Stimulated activated CD8-positive, alpha-beta memory T cell treated with anti-CD3 and anti-CD28 coated beads, Interleukin-15, amount 100 ng/mL, for 4 hours (primary cell): ENCODE measurements around the gene VCX2.
"Not testable (repeated sequence)": the region's sequence is repeated elsewhere in the genome, so short reads cannot be mapped to it uniquely, and the experiment has no call there.

Source experiments
- DNase-seq, 2 donors: peaks; one replicate each; pipeline ENCODE4 v3.0.0-alpha.2; 2020; ENCODE audit warnings: low read depth in 2 of 2

Gene VCX2

GRCh38 chrX:8122538-8122937, 48.5 kb downstream of the VCX2 start:
- no peak for DNase-seq

- not testable (repeated sequence) for DNase-seq
Measured at GRCh38 chrX:8121391-8121790, 49.7 kb downstream of the VCX2 start.
